ENCODE results near the gene ANKS6.

ANKS6 gene

GRCh38 chr9:98708933-98709911, 87.1 kb downstream of the ANKS6 start, which contains the start of gene GABBR2:
Gene GABBR2, minus strand, starts transcription at chr9:98708935. Its CDS starts 198 bp downstream, at chr9:98708737.
- no peak for DNase-seq
- TF ChIP-seq POLR2A (IDR thresholded peaks at IDR 0.05; ENCODE audit: low read length) (no peak), GATA1 (IDR thresholded peaks at IDR 0.05; ENCODE audit: low read depth, low read length) (no peak)

GRCh38 chr9:98708103-98708932, 88.0 kb downstream of the ANKS6 start:
- TF ChIP-seq GATA1 (IDR thresholded peaks at IDR 0.05; ENCODE audit: low read depth, low read length): no peak
- no peak for TF ChIP-seq POLR2A (IDR thresholded peaks at IDR 0.05; ENCODE audit: low read length)
- DNase-seq: no peak

- DNase-seq: peak; percentile 21 to 23
- TF ChIP-seq POLR2A (IDR thresholded peaks at IDR 0.05; ENCODE audit: low read length): no peak
- no peak for TF ChIP-seq GATA1 (IDR thresholded peaks at IDR 0.05; ENCODE audit: low read depth, low read length)
Measured at GRCh38 chr9:98707166-98708102, 88.9 kb downstream of the ANKS6 start.

DNA sequence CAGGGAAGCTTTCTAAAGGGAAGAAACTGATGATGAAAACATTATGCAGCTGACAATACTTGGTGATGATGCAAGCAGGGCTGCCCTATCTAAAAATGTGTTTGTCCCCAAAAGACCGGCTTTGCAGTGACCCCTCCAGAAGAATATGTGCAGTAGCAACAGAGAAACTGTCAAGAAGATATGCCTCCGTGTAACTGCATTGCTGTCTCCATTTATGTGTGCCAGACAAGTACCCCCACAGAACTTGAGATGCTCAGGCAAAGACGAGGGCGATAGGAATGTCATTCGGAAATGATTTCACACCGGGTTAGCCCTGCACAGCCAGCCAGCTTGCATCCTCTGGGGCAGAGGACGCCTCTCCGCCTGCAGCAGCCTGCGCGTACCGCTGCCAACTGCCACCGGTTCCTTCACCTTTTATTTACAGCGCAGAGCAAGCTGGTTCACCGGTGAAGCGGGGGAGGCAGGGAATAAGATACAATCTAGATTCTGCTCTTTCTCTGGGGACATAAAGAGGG, 89.6 kb downstream of the ANKS6 start:
- TF ChIP-seq POLR2A (IDR thresholded peaks at IDR 0.05; ENCODE audit: low read length) (no peak), GATA1 (IDR thresholded peaks at IDR 0.05; ENCODE audit: low read depth, low read length) (no peak)
- DNase-seq: no peak

DNA sequence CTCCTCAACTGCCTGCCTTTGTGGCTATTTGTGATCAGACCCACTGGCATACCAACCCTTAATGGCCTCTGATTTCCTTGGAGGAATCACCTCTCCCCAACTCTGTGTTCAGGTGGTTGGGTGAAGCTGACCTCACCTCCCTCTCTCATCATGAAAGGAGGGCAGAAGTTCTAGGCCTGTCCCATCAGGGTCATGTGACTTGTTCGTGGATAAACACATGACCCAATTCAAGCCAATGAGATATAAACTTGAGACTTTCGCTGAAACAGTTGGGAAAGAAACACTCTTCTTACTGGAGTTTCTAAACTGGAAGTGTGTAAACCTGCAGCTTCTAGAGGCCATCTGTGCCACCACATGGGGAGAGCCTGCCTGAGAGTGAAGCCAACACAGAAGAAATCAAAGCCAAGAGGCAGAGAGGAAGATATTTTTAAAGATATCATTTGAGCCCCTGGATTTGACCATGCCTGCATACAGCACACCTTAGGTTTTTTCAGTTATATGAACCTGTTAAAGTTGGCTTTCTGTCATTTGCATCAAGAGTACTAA, 93.4 kb downstream of the ANKS6 start:
- no peak for DNase-seq
- TF ChIP-seq GATA1 (IDR thresholded peaks at IDR 0.05; ENCODE audit: low read depth, low read length): no peak
- no peak for TF ChIP-seq POLR2A (IDR thresholded peaks at IDR 0.05; ENCODE audit: low read length)

DNA sequence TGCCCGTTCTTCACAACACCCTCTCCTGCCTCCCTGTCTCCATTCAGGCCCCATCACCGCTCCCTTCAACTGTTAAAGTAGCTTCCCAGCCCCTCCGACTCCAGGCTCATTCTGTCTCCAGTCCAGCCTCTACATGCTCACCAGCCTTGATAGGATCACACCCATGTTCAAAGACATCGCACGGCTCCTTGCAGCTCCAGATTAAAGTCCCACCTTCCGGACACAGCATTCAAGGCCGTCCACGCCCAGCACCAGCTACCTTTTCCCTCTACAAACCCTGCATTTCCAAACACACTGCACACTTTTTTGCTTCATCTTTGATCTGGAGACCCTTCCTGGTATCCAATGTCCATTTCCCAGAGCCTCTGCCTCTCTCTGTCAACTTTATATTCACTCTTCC, 94.0 kb downstream of the ANKS6 start:
- no peak for DNase-seq
- TF ChIP-seq POLR2A (IDR thresholded peaks at IDR 0.05; ENCODE audit: low read length) (no peak), GATA1 (IDR thresholded peaks at IDR 0.05; ENCODE audit: low read depth, low read length) (no peak)

DNA sequence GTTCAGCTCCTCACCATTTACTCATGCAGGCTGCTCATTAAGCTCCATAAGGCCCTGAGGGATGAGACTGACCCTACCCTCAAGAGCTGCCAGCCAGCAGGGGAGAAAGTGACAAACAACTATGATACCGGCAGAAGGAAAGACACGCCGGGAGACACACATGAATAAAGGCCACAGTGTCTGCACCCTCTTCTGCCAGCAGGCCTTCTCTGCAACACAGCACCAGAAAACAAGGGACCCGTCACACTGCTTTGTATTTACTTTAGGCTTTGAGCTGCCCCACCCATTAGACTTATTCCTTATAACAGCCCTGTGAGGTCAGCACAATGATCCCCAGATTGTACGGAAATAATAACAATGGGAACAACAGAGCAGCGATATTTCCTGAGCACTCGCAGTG, 94.8 kb downstream of the ANKS6 start:
- no peak for TF ChIP-seq POLR2A (IDR thresholded peaks at IDR 0.05; ENCODE audit: low read length)
- TF ChIP-seq GATA1 (IDR thresholded peaks at IDR 0.05; ENCODE audit: low read depth, low read length): no peak

DNA sequence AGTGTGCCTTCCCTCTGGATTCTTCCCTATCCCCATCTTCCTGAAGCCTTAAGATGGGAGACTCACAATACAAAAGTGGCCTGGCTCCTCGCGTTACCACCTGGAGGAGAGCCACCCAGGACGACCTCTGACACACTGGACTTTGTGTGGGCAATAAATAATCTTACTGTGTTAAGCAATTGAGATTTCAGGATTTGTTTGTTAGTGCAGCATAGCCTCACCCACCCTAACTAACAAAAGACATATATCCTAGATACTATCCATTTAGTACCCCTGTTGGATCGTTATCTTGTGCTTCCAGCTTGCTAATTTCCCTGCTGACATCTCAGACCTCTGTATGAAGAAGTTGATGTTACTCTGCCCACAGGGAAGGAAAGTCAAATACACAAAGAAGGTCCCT, 95.6 kb downstream of the ANKS6 start:
- no peak for TF ChIP-seq GATA1 (IDR thresholded peaks at IDR 0.05; ENCODE audit: low read depth, low read length)
- no peak for TF ChIP-seq POLR2A (IDR thresholded peaks at IDR 0.05; ENCODE audit: low read length)
- no peak for DNase-seq

More for the DNA sequence above, 94.8 kb downstream of the ANKS6 start:
- DNase-seq: no peak

DNA sequence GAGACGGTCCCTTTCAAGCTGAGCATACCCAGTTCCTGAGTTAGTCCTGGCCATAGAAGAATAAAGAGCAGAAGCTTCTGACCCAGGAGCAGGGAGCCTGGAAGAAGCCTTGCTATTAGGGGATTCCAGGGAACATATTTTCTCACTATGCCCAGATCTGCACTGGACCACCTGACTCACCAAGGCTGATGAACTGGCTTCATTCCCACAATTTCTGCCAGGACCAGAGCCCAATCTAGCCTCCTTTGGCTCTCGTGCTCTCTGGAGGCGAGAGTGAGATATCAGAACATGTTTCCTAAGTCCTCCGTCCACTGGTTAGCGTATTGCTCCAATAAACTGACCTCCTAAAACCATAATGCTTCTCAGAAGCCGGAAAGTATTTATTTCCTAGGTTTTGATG, 97.5 kb downstream of the ANKS6 start:
- TF ChIP-seq POLR2A (IDR thresholded peaks at IDR 0.05; ENCODE audit: low read length) (no peak), GATA1 (IDR thresholded peaks at IDR 0.05; ENCODE audit: low read depth, low read length) (no peak)
- DNase-seq: no peak

GRCh38 chr9:98694943-98695342, 101.4 kb downstream of the ANKS6 start:
- no peak for DNase-seq
- TF ChIP-seq GATA1 (IDR thresholded peaks at IDR 0.05; ENCODE audit: low read depth, low read length): no peak
- no peak for TF ChIP-seq POLR2A (IDR thresholded peaks at IDR 0.05; ENCODE audit: low read length)

DNA sequence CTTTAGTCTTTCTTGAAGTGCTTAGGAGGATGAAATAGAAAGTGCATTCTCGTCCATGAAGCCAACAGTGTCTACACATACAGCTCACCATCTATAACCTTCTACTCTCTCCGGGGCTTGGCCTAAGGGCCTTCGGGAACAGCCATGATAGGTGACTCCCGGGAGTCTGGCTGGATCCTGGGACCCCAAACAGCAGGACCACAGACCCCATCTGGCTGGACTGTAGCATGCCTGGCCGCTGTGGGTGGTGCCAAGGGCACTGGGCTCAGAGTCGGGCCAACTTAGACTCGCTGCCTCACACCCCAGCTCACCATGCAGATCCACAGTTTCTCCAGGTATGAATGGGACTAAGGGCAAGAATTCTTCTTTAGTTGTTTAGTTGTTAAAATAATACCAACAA, 104.0 kb downstream of the ANKS6 start:
- no peak for DNase-seq
- TF ChIP-seq POLR2A (IDR thresholded peaks at IDR 0.05; ENCODE audit: low read length) (no peak), GATA1 (IDR thresholded peaks at IDR 0.05; ENCODE audit: low read depth, low read length) (no peak)

DNA sequence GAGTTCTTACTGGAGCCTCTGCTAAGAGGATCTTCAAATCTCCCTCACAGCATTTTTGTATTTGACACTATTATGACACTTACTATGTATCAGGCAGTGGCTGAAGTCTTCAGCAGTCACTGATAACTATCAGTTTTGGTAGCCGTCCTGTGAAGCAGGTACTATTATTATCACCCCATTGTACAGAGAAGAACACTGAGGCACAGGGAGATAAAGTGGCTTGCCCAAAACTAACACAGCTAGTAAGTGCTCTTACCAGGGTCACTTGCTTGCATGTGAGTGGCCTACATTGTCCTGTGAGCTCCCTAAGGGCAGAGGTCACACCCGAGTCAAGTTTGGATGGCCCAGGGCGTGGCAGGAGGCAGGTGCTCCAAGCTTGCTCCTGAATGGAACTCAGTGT, 104.5 kb downstream of the ANKS6 start:
- TF ChIP-seq GATA1 (IDR thresholded peaks at IDR 0.05; ENCODE audit: low read depth, low read length) (no peak), POLR2A (IDR thresholded peaks at IDR 0.05; ENCODE audit: low read length) (no peak)
- DNase-seq: no peak

- DNase-seq: no peak
- TF ChIP-seq GATA1 (IDR thresholded peaks at IDR 0.05; ENCODE audit: low read depth, low read length) (no peak), POLR2A (IDR thresholded peaks at IDR 0.05; ENCODE audit: low read length) (no peak)
Measured at GRCh38 chr9:98690686-98691085, 105.7 kb downstream of the ANKS6 start.

Measured in erythroblast (primary cell).